T-helper 2 cell treated with Interferon-gamma antibody and Interleukin-4, amounts not matched to agents 5 μg/mL and 100 μg/mL, for 36 hours (primary cell): ENCODE data around the gene COL5A2.

Experiments used
- DNase-seq: peaks from one replicate; pipeline ENCODE4 v3.0.0; 2021; ENCODE audit warnings: low spot score
- H3K27ac Mint-ChIP-seq: one replicate; pipeline ENCODE4 v1.8.0; 2021; ENCODE audit warnings: mild to moderate bottlenecking, mixed read lengths
- H3K27me3 Mint-ChIP-seq: one replicate; pipeline ENCODE4 v1.8.0; 2021; ENCODE audit warnings: low read depth, mixed read lengths
- H3K36me3 Mint-ChIP-seq: one replicate; pipeline ENCODE4 v1.8.0; 2021; ENCODE audit warnings: low read depth, mixed read lengths
- H3K4me1 Mint-ChIP-seq: one replicate; pipeline ENCODE4 v1.8.0; 2021; ENCODE audit warnings: low read depth, mixed read lengths
- H3K4me3 Mint-ChIP-seq: one replicate; pipeline ENCODE4 v1.8.0; 2022; ENCODE audit warnings: mild to moderate bottlenecking, moderate library complexity, mixed read lengths
- H3K9me3 Mint-ChIP-seq: one replicate; pipeline ENCODE4 v1.8.0; 2021; ENCODE audit warnings: mixed read lengths

COL5A2 gene

GRCh38 chr2:189179570-189179950, at the start of gene COL5A2:
Gene COL5A2 (minus strand): TSS chr2:189179761. CDS start chr2:189179604, 157 bp downstream.
- DNase-seq = no peak
- H3K27me3 Mint-ChIP-seq = peaks cover 17% of the 10 kb centered on the region
- H3K36me3 Mint-ChIP-seq = no peaks in the 10 kb centered on the region
- H3K27ac Mint-ChIP-seq = no peak within 1 kb of the TSS
- H3K4me1 Mint-ChIP-seq = peaks cover 7% of the 10 kb centered on the region
- peak within 1 kb of the TSS; percentile 28 for H3K4me3 Mint-ChIP-seq
- H3K9me3 Mint-ChIP-seq = no peaks in the 10 kb centered on the region

GRCh38 chr2:189226017-189226416, 46.5 kb upstream of the COL5A2 start:
- no peaks in the 10 kb centered on the region for H3K9me3 Mint-ChIP-seq
- H3K27ac Mint-ChIP-seq = no peak overlapping the region
- DNase-seq = no peak
- no peak overlapping the region for H3K4me3 Mint-ChIP-seq
- no peaks in the 10 kb centered on the region for H3K36me3 Mint-ChIP-seq
- peaks cover 9% of the 10 kb centered on the region for H3K4me1 Mint-ChIP-seq
- no peaks in the 10 kb centered on the region for H3K27me3 Mint-ChIP-seq

GRCh38 chr2:189225032-189225431, 45.5 kb upstream of the COL5A2 start:
- no peaks in the 10 kb centered on the region for H3K36me3 Mint-ChIP-seq
- peaks cover 9% of the 10 kb centered on the region for H3K4me1 Mint-ChIP-seq
- no peak for DNase-seq

GRCh38 chr2:189222468-189223105, 43.0 kb upstream of the COL5A2 start:
- peaks cover 9% of the 10 kb centered on the region for H3K4me1 Mint-ChIP-seq
- no peaks in the 10 kb centered on the region for H3K36me3 Mint-ChIP-seq
- H3K4me3 Mint-ChIP-seq = no peak overlapping the region
- H3K27me3 Mint-ChIP-seq = no peaks in the 10 kb centered on the region
- H3K27ac Mint-ChIP-seq = no peak overlapping the region
- no peak for DNase-seq
- H3K9me3 Mint-ChIP-seq = no peaks in the 10 kb centered on the region

More at GRCh38 chr2:189225032-189225431, 45.5 kb upstream of the COL5A2 start:
- no peak overlapping the region for H3K27ac Mint-ChIP-seq
- no peaks in the 10 kb centered on the region for H3K27me3 Mint-ChIP-seq
- no peak overlapping the region for H3K4me3 Mint-ChIP-seq
- no peaks in the 10 kb centered on the region for H3K9me3 Mint-ChIP-seq

- H3K9me3 Mint-ChIP-seq = no peaks in the 10 kb centered on the region
- no peak for DNase-seq
- no peaks in the 10 kb centered on the region for H3K27me3 Mint-ChIP-seq
- H3K27ac Mint-ChIP-seq = no peak overlapping the region
- H3K4me3 Mint-ChIP-seq = no peak overlapping the region
- peaks cover 9% of the 10 kb centered on the region for H3K4me1 Mint-ChIP-seq
- H3K36me3 Mint-ChIP-seq = no peaks in the 10 kb centered on the region
These were observed 42.4 kb upstream of the COL5A2 start for GRCh38 chr2:189221811-189222467.

GRCh38 chr2:189218236-189218635, 38.7 kb upstream of the COL5A2 start:
- Mint-ChIP-seq H3K4me3 (no peak overlapping the region), H3K4me1 (no peaks in the 10 kb centered on the region)

GRCh38 chr2:189217541-189217940, 38.0 kb upstream of the COL5A2 start:
- DNase-seq = no peak
- H3K27me3 Mint-ChIP-seq = no peaks in the 10 kb centered on the region
- H3K4me1 Mint-ChIP-seq = no peaks in the 10 kb centered on the region
- H3K4me3 Mint-ChIP-seq = no peak overlapping the region
- no peaks in the 10 kb centered on the region for H3K9me3 Mint-ChIP-seq
- no peak overlapping the region for H3K27ac Mint-ChIP-seq
- no peaks in the 10 kb centered on the region for H3K36me3 Mint-ChIP-seq

More at GRCh38 chr2:189218236-189218635, 38.7 kb upstream of the COL5A2 start:
- H3K27me3 Mint-ChIP-seq = no peaks in the 10 kb centered on the region
- no peaks in the 10 kb centered on the region for H3K9me3 Mint-ChIP-seq
- DNase-seq = no peak
- no peaks in the 10 kb centered on the region for H3K36me3 Mint-ChIP-seq
- no peak overlapping the region for H3K27ac Mint-ChIP-seq

GRCh38 chr2:189217051-189217450, 37.5 kb upstream of the COL5A2 start:
- H3K36me3 Mint-ChIP-seq = no peaks in the 10 kb centered on the region
- no peaks in the 10 kb centered on the region for H3K4me1 Mint-ChIP-seq
- H3K27ac Mint-ChIP-seq = no peak overlapping the region
- no peaks in the 10 kb centered on the region for H3K27me3 Mint-ChIP-seq
- no peak overlapping the region for H3K4me3 Mint-ChIP-seq
- no peaks in the 10 kb centered on the region for H3K9me3 Mint-ChIP-seq
- DNase-seq = no peak

GRCh38 chr2:189214484-189214883, 34.9 kb upstream of the COL5A2 start:
- no peaks in the 10 kb centered on the region for H3K36me3 Mint-ChIP-seq
- peaks cover 2% of the 10 kb centered on the region for H3K4me1 Mint-ChIP-seq
- no peaks in the 10 kb centered on the region for H3K9me3 Mint-ChIP-seq
- H3K4me3 Mint-ChIP-seq = no peak overlapping the region
- no peak overlapping the region for H3K27ac Mint-ChIP-seq
- no peak for DNase-seq
- H3K27me3 Mint-ChIP-seq = no peaks in the 10 kb centered on the region

GRCh38 chr2:189213250-189213649, 33.7 kb upstream of the COL5A2 start:
- H3K27me3 Mint-ChIP-seq = no peaks in the 10 kb centered on the region
- DNase-seq = no peak
- no peak overlapping the region for H3K4me3 Mint-ChIP-seq
- H3K4me1 Mint-ChIP-seq = peaks cover 2% of the 10 kb centered on the region
- H3K36me3 Mint-ChIP-seq = no peaks in the 10 kb centered on the region
- no peak overlapping the region for H3K27ac Mint-ChIP-seq
- H3K9me3 Mint-ChIP-seq = no peaks in the 10 kb centered on the region

GRCh38 chr2:189210250-189211087, 30.9 kb upstream of the COL5A2 start:
- Mint-ChIP-seq H3K9me3 (no peaks in the 10 kb centered on the region), H3K27me3 (no peaks in the 10 kb centered on the region), H3K27ac (no peak overlapping the region), H3K36me3 (no peaks in the 10 kb centered on the region), H3K4me3 (no peak overlapping the region), H3K4me1 (peaks cover 2% of the 10 kb centered on the region)
- peak; percentile 12 for DNase-seq

GRCh38 chr2:189208254-189208653, 28.7 kb upstream of the COL5A2 start:
- Mint-ChIP-seq H3K4me3 (no peak overlapping the region), H3K4me1 (peaks cover 7% of the 10 kb centered on the region), H3K27me3 (no peaks in the 10 kb centered on the region), H3K36me3 (no peaks in the 10 kb centered on the region), H3K9me3 (no peaks in the 10 kb centered on the region), H3K27ac (no peak overlapping the region)
- DNase-seq = no peak

- peak overlapping the region; percentile 22 for H3K4me3 Mint-ChIP-seq
- no peaks in the 10 kb centered on the region for H3K27me3 Mint-ChIP-seq
- no peak overlapping the region for H3K27ac Mint-ChIP-seq
- DNase-seq = no peak
- no peaks in the 10 kb centered on the region for H3K36me3 Mint-ChIP-seq
- H3K9me3 Mint-ChIP-seq = no peaks in the 10 kb centered on the region
- H3K4me1 Mint-ChIP-seq = peaks cover 5% of the 10 kb centered on the region
These were observed 24.9 kb upstream of the COL5A2 start for GRCh38 chr2:189204322-189204941.
